ENCODE measurements around the gene MDC1. TPM values are rescaled to one million over a fixed set of nuclear protein-coding genes. Genes with fewer than 3 reads are reported as not detected.
A peak's percentile ranks its signal among the peaks of the same experiment; 100 is the strongest.
"Not testable (repeated sequence)": the region's sequence is repeated elsewhere in the genome, so short reads cannot be mapped to it uniquely, and the experiment has no call there.

The MDC1 gene
- total RNA-seq, 1 donor from 2014 or later = 58.5 TPM

DNA sequence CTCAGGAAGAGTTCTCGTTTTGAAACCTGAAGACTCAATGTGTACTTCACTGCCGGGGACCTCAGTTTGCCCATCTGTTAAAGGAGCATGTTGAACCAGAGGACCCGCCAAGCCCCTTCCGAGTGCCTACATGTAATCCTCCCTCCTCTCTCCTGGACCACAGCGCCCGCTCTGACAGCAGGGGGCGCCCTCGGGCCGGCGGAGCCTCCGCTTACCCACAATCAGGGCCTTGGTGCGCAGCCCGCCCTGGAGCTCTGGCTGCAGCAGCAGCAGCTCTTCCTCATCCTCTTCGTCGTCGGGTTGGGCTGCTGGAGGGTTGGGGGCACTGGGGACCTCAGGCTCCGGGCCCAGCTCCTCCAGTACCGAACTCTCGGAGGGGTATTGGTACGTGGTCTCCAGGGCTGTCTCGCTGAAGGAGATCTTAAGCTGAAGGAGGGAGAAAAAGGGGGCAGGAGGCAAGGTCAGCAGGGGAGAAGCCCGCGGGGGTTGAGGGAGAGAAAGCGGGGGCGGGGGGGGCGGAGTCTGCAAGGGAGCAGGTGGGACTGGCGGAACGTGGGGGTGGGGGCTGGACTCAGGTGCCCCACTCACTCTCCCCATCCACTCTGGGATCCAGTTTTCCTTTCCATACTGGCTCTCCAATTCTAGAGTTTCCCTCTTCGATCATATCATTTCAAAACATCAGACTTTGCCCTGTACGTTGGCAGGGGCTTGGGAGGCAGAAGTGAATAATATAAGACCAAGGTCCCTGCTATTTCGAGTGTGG, 37.9 kb downstream of the MDC1 start:
- no peak overlapping the region for H3K27ac Mint-ChIP-seq

GRCh38 chr6:30676660-30677285, 40.3 kb downstream of the MDC1 start:
- no peak for DNase-seq (ENCODE audit: low spot score, unreplicated experiment)

More for the DNA sequence above, 37.9 kb downstream of the MDC1 start:
- H3K36me3 Mint-ChIP-seq (ENCODE audit: insufficient read depth) = peaks cover 12% of the 10 kb centered on the region
- DNase-seq (ENCODE audit: low spot score, unreplicated experiment) = peak; percentile 84
- H3K27me3 Mint-ChIP-seq = no peaks in the 10 kb centered on the region
- peak; percentile 95 for TF ChIP-seq CTCF (IDR thresholded peaks at IDR 0.05; ENCODE audit: unreplicated experiment)
- no peak overlapping the region for H3K4me3 Mint-ChIP-seq (ENCODE audit: low read depth)
- no peaks in the 10 kb centered on the region for H3K9me3 Mint-ChIP-seq (ENCODE audit: low read depth)
- H3K4me1 Mint-ChIP-seq (ENCODE audit: low read depth) = peaks cover 18% of the 10 kb centered on the region

DNA sequence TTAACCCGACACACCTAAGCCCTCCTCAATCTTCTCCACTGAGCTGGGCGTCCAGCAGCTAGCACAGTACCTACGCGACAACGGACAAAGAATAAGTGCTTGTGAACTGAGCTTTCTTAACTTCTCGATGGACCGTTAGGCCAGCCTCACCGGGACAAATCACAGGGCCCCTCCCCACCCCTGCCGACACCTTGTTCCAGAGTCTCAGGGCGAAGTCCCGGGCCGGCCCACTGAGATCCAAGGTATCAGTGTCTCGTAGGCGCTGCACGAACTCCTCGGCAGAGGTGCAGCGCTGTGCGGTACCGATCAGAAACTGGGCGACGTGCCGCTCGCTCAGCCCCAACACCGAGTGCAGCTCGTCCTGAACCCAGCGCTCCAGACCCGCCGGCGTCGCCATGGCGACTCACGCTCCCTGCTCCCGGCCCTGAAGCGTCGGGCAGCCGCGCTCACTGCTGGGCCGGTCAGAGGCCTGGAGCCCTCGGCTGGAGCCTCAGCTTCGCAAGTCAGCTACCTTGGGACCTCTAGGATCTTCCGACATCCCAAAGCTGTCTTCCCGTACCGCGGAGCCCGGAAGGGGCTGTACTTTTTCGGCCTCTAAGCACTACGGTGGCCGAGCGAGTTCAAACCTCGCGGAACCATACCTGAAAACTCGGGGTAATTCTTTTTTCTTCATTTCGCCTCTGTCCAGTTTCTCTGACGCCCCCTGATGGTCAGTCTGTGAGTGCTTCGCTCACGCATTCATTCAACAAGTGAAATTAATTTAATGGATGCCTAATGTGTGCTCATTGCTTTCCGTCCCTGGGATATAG, 44.4 kb downstream of the MDC1 start, which contains the start of gene DHX16:
TSS of gene DHX16 (minus strand) at position 562 of the 809 bp plus-strand sequence. CDS start at position 397, 165 bp downstream.
- Mint-ChIP-seq H3K27ac (peak within 1 kb of the TSS; percentile 95), H3K36me3 (ENCODE audit: insufficient read depth) (peaks cover 15% of the 10 kb centered on the region), H3K27me3 (no peaks in the 10 kb centered on the region), H3K9me3 (ENCODE audit: low read depth) (no peaks in the 10 kb centered on the region), H3K4me3 (ENCODE audit: low read depth) (peak within 1 kb of the TSS; percentile 89), H3K4me1 (ENCODE audit: low read depth) (peaks cover 6% of the 10 kb centered on the region)
- peak; percentile 87 for TF ChIP-seq CTCF (IDR thresholded peaks at IDR 0.05; ENCODE audit: unreplicated experiment)
- peak; percentile 88 for DNase-seq (ENCODE audit: low spot score, unreplicated experiment)

More at GRCh38 chr6:30676660-30677285, 40.3 kb downstream of the MDC1 start:
- Mint-ChIP-seq H3K9me3 (ENCODE audit: low read depth) (no peaks in the 10 kb centered on the region), H3K36me3 (ENCODE audit: insufficient read depth) (peaks cover 11% of the 10 kb centered on the region), H3K27ac (no peak overlapping the region), H3K4me3 (ENCODE audit: low read depth) (no peak overlapping the region), H3K4me1 (ENCODE audit: low read depth) (peaks cover 2% of the 10 kb centered on the region), H3K27me3 (no peaks in the 10 kb centered on the region)
- no peak for TF ChIP-seq CTCF (IDR thresholded peaks at IDR 0.05; ENCODE audit: unreplicated experiment)

DNA sequence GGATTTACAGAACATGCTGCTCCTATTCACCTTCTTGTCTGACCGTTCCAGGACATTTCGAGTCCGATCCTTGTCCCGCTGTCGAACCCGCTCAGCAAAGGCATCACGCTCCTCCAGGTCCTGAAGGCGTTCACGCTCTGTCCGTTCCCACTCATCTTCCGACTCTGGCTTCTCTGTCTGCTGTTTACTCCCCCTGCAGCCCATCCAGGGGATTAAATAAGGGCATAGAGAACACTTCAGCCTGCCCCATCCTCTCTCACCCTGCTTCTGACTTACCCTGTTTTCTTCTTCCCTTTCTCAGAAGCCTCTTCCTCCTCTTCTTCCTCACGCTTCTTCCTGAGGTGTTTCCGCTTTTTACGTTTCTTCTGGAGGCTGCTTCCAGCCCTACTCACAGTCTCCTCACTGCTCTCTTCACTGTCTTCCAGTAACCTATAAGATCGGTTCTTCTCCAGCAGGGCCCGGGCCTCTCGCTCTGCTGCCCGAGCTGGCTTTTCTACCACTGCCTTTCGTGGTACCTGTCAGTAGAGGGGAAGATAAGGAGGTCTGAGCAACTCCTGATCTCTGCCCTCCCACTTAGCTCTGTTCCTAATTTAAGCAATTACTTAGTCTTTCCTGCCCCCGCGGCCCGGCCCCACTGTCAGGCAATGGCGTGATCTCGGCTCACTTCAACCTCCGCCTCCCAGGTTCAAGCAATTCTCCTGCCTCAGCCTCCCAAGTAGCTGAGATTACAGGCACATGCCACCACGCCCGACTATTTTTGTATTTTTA, 46.1 kb downstream of the MDC1 start:
- Mint-ChIP-seq H3K27me3 (no peaks in the 10 kb centered on the region), H3K4me1 (ENCODE audit: low read depth) (peaks cover 6% of the 10 kb centered on the region), H3K36me3 (ENCODE audit: insufficient read depth) (peaks cover 9% of the 10 kb centered on the region), H3K4me3 (ENCODE audit: low read depth) (peak overlapping the region; percentile 89), H3K27ac (peak overlapping the region; percentile 84), H3K9me3 (ENCODE audit: low read depth) (no peaks in the 10 kb centered on the region)
- peak; percentile 31 for TF ChIP-seq CTCF (IDR thresholded peaks at IDR 0.05; ENCODE audit: unreplicated experiment)
- no peak for DNase-seq (ENCODE audit: low spot score, unreplicated experiment)

- H3K27ac Mint-ChIP-seq; DNase-seq (ENCODE audit: low spot score, unreplicated experiment); H3K27me3 Mint-ChIP-seq; H3K4me3 Mint-ChIP-seq (ENCODE audit: low read depth); H3K4me1 Mint-ChIP-seq (ENCODE audit: low read depth); H3K9me3 Mint-ChIP-seq (ENCODE audit: low read depth): not testable (repeated sequence)
- H3K36me3 Mint-ChIP-seq (ENCODE audit: insufficient read depth) = peaks cover 18% of the 10 kb centered on the region
Observed at GRCh38 chr6:30666300-30666699, 50.8 kb downstream of the MDC1 start.

Data from progenitor cell of endocrine pancreas (in vitro differentiated cells).